ENCODE measurements around the gene ERP27.

DNA sequence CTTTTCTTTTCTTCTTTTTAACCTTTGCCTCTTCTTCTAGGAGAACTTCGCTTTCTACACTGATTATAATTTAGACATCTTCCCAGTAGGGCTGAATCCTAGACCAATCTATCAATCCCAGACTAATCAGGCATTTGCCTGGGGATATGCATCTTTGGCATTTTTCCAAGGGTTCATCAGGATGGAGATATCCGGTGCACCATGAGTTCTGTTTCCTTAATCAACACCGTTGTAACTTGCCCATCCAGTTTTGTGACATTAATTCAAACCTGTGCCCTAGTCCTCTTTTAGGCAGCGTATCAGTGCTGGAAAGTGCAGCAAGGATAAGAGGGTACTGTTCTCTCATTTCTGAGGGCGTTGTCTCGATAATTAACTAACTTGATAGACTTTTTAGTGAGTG is 52.1 kb downstream of the ERP27 start:
- TF ChIP-seq CTCF (IDR thresholded peaks at IDR 0.05; ENCODE audit: extremely low read depth in 1 of 2, insufficient read depth in 1 of 2, low read depth in 1 of 2, low read length in 2 of 2): no peak
- no peak for TF ChIP-seq POLR2AphosphoS5 (IDR thresholded peaks at IDR 0.05; ENCODE audit: insufficient read depth, low read depth, low read length)
- no peak for TF ChIP-seq FOS (IDR thresholded peaks at IDR 0.05; ENCODE audit: borderline replicate concordance, insufficient read depth, low read length)
- TF ChIP-seq POLR2A (IDR thresholded peaks at IDR 0.05; ENCODE audit: low read depth, low read length): no peak
